Activated T-cell treated with anti-CD3 and anti-CD28 coated beads, Interleukin-2, amount 50 U/mL, for 1 hour (primary cell): ENCODE data around the gene ULBP3.
"Not testable (repeated sequence)": the region's sequence is repeated elsewhere in the genome, so short reads cannot be mapped to it uniquely, and the experiment has no call there.

Experiments used
- DNase-seq: peaks from one replicate; pipeline ENCODE4 v3.0.0-alpha.2; 2020

The ULBP3 gene

GRCh38 chr6:150038202-150039062 lies 30.5 kb downstream of the ULBP3 start:
- no peak for DNase-seq

- no peak for DNase-seq
Measured at GRCh38 chr6:150037526-150038201, 31.3 kb downstream of the ULBP3 start.

GRCh38 chr6:150036081-150036480 lies 32.8 kb downstream of the ULBP3 start:
- no peak for DNase-seq

GRCh38 chr6:150033207-150033771 lies 35.6 kb downstream of the ULBP3 start:
- DNase-seq, result no peak

GRCh38 chr6:150032598-150032997 lies 36.3 kb downstream of the ULBP3 start:
- DNase-seq, result no peak

GRCh38 chr6:150030611-150031010 lies 38.3 kb downstream of the ULBP3 start:
- DNase-seq, result no peak

GRCh38 chr6:150029749-150030148 lies 39.2 kb downstream of the ULBP3 start:
- no peak for DNase-seq

GRCh38 chr6:150029276-150029675 lies 39.6 kb downstream of the ULBP3 start:
- no peak for DNase-seq

GRCh38 chr6:150028799-150029198 lies 40.1 kb downstream of the ULBP3 start:
- DNase-seq, result no peak

GRCh38 chr6:150027806-150028565 lies 40.9 kb downstream of the ULBP3 start:
- no peak for DNase-seq

GRCh38 chr6:150026976-150027805 lies 41.7 kb downstream of the ULBP3 start:
- no peak for DNase-seq

- no peak for DNase-seq
Measured at GRCh38 chr6:150025201-150025917, 43.6 kb downstream of the ULBP3 start, which contains the start of gene RAET1L. Gene RAET1L (minus strand): TSS chr6:150025532. CDS start chr6:150025471, 61 bp downstream.

GRCh38 chr6:150024646-150025155 lies 44.2 kb downstream of the ULBP3 start:
- DNase-seq, result no peak

- DNase-seq, result not testable (repeated sequence)
Measured at GRCh38 chr6:150024021-150024420, 44.9 kb downstream of the ULBP3 start.

GRCh38 chr6:150021870-150022269 lies 47.1 kb downstream of the ULBP3 start:
- not testable (repeated sequence) for DNase-seq

- no peak for DNase-seq
Measured at GRCh38 chr6:150018846-150019580, 49.9 kb downstream of the ULBP3 start.

- DNase-seq, result not testable (repeated sequence)
Measured at GRCh38 chr6:150017186-150017521, 51.8 kb downstream of the ULBP3 start.

- peak; percentile 56 for DNase-seq
Measured at GRCh38 chr6:150016324-150017185, 52.4 kb downstream of the ULBP3 start.

- DNase-seq, result not testable (repeated sequence)
Measured at GRCh38 chr6:150015281-150016001, 53.5 kb downstream of the ULBP3 start.
